ENCODE measurements around the gene GLIPR1.
"Not testable (repeated sequence)": the region's sequence is repeated elsewhere in the genome, so short reads cannot be mapped to it uniquely, and the experiment has no call there.

The GLIPR1 gene

GRCh38 chr12:75474116-75474515, 6.4 kb upstream of the GLIPR1 start:
- DNase-seq (ENCODE audit: low read depth in 2 of 2): no peak

- DNase-seq (ENCODE audit: low read depth in 2 of 2): peak; percentile 12 to 41
Measured at GRCh38 chr12:75476071-75476470, 4.5 kb upstream of the GLIPR1 start.

- DNase-seq (ENCODE audit: low read depth in 2 of 2): no peak
Measured at GRCh38 chr12:75477137-75477536, 3.4 kb upstream of the GLIPR1 start.

GRCh38 chr12:75478116-75478794, 2.3 kb upstream of the GLIPR1 start:
- DNase-seq (ENCODE audit: low read depth in 2 of 2): no peak

GRCh38 chr12:75479963-75480461, 543 bp upstream of the GLIPR1 start:
- DNase-seq (ENCODE audit: low read depth in 2 of 2): no peak

GRCh38 chr12:75481013-75481705, 604 bp downstream of the GLIPR1 start:
- DNase-seq (ENCODE audit: low read depth in 2 of 2): no peak

GRCh38 chr12:75481774-75482173, 1.2 kb downstream of the GLIPR1 start:
- no peak for DNase-seq (ENCODE audit: low read depth in 2 of 2)

- DNase-seq (ENCODE audit: low read depth in 2 of 2): no peak
Measured at GRCh38 chr12:75482646-75483045, 2.1 kb downstream of the GLIPR1 start.

GRCh38 chr12:75483431-75483830, 2.9 kb downstream of the GLIPR1 start:
- no peak for DNase-seq (ENCODE audit: low read depth in 2 of 2)

GRCh38 chr12:75484450-75484849, 3.9 kb downstream of the GLIPR1 start:
- DNase-seq (ENCODE audit: low read depth in 2 of 2): not testable (repeated sequence)

- DNase-seq (ENCODE audit: low read depth in 2 of 2): no peak
Measured at GRCh38 chr12:75487308-75487707, 6.8 kb downstream of the GLIPR1 start.

GRCh38 chr12:75488553-75488952, 8.0 kb downstream of the GLIPR1 start:
- no peak for DNase-seq (ENCODE audit: low read depth in 2 of 2)

GRCh38 chr12:75489187-75489586, 8.6 kb downstream of the GLIPR1 start:
- DNase-seq (ENCODE audit: low read depth in 2 of 2): no peak

GRCh38 chr12:75489613-75490210, 9.2 kb downstream of the GLIPR1 start:
- peak in 1 of 2 donors; percentile 22 for DNase-seq (ENCODE audit: low read depth in 2 of 2)

- no peak for DNase-seq (ENCODE audit: low read depth in 2 of 2)
Measured at GRCh38 chr12:75491169-75491568, 10.6 kb downstream of the GLIPR1 start.

- no peak for DNase-seq (ENCODE audit: low read depth in 2 of 2)
Measured at GRCh38 chr12:75503459-75503858, 22.9 kb downstream of the GLIPR1 start.

GRCh38 chr12:75503866-75504265, 23.3 kb downstream of the GLIPR1 start:
- DNase-seq (ENCODE audit: low read depth in 2 of 2): no peak

- DNase-seq (ENCODE audit: low read depth in 2 of 2): no peak
Measured at GRCh38 chr12:75505706-75506312, 25.3 kb downstream of the GLIPR1 start.

GRCh38 chr12:75507086-75507485, 26.5 kb downstream of the GLIPR1 start:
- DNase-seq (ENCODE audit: low read depth in 2 of 2): no peak

GRCh38 chr12:75508159-75508558, 27.6 kb downstream of the GLIPR1 start:
- no peak for DNase-seq (ENCODE audit: low read depth in 2 of 2)

- no peak for DNase-seq (ENCODE audit: low read depth in 2 of 2)
Measured at GRCh38 chr12:75509621-75510020, 29.1 kb downstream of the GLIPR1 start.

Data from stimulated activated CD4-positive, alpha-beta T cell treated with anti-CD3 and anti-CD28 coated beads, Interleukin-15, amount 100 ng/mL, for 48 hours (primary cell).